Activated CD8-positive, alpha-beta T cell treated with anti-CD3 and anti-CD28 coated beads, Interleukin-2, amount 10 ng/mL, durations not matched to agents 7 days and 5 days (primary cell): ENCODE data around the gene PBXIP1. TPM values are rescaled to one million over a fixed set of nuclear protein-coding genes. Genes with fewer than 3 reads are reported as not detected.

Source experiments
- ATAC-seq: fragments of 150-1000 bp; cut with Tn5 transposase; one replicate; pipeline ENCODE4 v1.10.0; 2021; ENCODE audit warnings: moderate library complexity
- CTCF ChIA-PET: fragments of 350-600 bp; sonication (Branson Sonifier 250); formaldehyde crosslinking; loops from one replicate; lab custom pipeline; 2021; ENCODE audit warnings: antibody characterized with exemption; lab: Charles Lee
- POLR2A ChIA-PET: fragments of 350-600 bp; sonication (Branson Sonifier 250); formaldehyde crosslinking; loops from one replicate; lab custom pipeline; 2021; ENCODE audit warnings: antibody characterized with exemption; lab: Charles Lee
- DNase-seq: peaks from one replicate; pipeline ENCODE4 v3.0.0-alpha.2; 2020
- H3K27ac Mint-ChIP-seq: one replicate; pipeline ENCODE4 v1.8.0; 2021; ENCODE audit warnings: mild to moderate bottlenecking, mixed read lengths
- H3K27me3 Mint-ChIP-seq: one replicate; pipeline ENCODE4 v1.8.0; 2021; ENCODE audit warnings: low read depth, mixed read lengths
- H3K36me3 Mint-ChIP-seq: one replicate; pipeline ENCODE4 v1.8.0; 2021; ENCODE audit warnings: low read depth, mixed read lengths
- H3K4me1 Mint-ChIP-seq: one replicate; pipeline ENCODE4 v1.8.0; 2021; ENCODE audit warnings: low read depth, mixed read lengths
- H3K4me3 Mint-ChIP-seq: one replicate; pipeline ENCODE4 v1.8.0; 2021; ENCODE audit warnings: mild to moderate bottlenecking, mixed read lengths
- H3K9me3 Mint-ChIP-seq: one replicate; pipeline ENCODE4 v1.8.0; 2022; ENCODE audit warnings: mixed read lengths; ENCODE audit not compliant: insufficient read depth
- total RNA-seq, 2 experiments: library from RNA; stranded (reverse); gene quantifications; one replicate each; pipeline ENCODE4 v1.2.3, GENCODE V29; 2021

The PBXIP1 gene
- total RNA-seq, 2 experiments from 2014 or later, result 44.5 to 48.2 TPM

DNA sequence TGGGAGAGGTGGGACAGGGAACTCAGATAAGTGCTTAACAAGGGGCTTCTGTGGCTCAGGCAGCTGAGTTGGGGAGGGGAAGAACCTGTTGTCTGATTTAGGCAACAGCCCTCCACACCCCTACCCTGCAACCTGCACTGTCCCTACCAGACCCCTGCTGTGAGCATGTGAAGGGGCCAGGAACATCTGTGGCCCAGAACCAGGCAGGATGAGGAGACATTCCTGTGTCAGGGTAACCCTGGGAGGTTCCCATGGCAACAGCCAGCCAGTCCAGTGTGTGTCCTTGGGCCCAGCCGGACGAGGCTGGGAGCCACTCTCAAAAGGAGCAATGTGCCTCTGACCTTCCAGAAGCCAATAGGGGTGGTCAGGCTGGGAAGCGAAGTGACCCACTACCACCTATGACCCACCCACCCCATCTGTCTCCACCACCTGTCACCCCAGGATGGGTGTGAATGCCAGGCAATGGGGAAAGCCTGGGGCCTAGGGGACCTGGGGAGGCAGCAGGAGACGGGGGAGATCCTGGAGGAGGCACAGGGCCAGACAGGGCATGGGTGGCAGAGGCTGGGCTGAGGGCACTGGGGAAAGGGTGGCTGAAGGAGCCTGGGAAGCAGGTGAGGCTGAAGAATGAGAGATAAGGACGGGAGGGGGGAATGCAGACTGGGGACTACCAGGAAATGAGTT is 14.4 kb downstream of the PBXIP1 start:
- DNase-seq (no peak), ATAC-seq (no peak)
- Mint-ChIP-seq H3K4me1 (peaks cover 69% of the 10 kb centered on the region), H3K27ac (peak overlapping the region; percentile 91), H3K4me3 (no peak overlapping the region), H3K36me3 (peaks cover 6% of the 10 kb centered on the region), H3K9me3 (no peaks in the 10 kb centered on the region), H3K27me3 (no peaks in the 10 kb centered on the region)
- ChIA-PET POLR2A (interaction anchor here (0.5 to 7.8 kb wide), 3 partner anchors 12 to 721 kb away, joined by 4 to 77 read pairs (median 7); partner anchors contain the start of genes CKS1B and PBXIP1), CTCF (interaction anchor here (0.9 to 1.6 kb wide), 3 partner anchors 76 to 272 kb away, joined by 4 to 6 read pairs (median 4); partner anchors contain the start of gene ADAM15)

DNA sequence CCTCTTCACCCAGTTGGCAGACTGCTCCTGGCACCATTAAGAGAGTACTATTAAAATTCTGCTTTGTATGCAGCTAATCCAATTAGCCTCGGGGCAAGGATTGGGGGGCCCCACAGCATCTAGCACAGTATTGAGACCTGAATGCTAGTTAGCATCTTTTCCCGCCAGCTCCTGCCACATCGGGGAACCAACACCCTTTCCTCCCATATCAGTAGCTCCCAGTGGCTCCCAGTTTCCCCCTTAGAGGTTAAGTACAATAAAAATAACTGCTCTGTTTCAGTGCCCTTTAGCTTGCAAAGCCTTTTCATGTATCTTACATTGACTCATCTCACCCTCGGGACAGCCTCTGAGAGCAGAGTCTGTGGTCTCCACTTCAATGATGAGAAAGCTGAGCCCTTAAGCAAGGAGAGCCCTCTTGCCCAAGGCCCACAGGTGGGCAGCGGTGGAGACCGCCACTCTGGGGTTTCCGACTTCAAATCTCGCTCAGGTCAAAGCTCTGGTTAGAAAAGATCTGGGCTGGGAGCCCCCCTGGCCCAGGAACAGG is 15.2 kb downstream of the PBXIP1 start:
- no peaks in the 10 kb centered on the region for H3K27me3 Mint-ChIP-seq
- CTCF ChIA-PET, result interaction anchor here (0.9 to 1.6 kb wide), 4 partner anchors 77 to 271 kb away, joined by 3 to 6 read pairs (median 4); partner anchors contain the start of gene ADAM15
- peak overlapping the region; percentile 91 for H3K27ac Mint-ChIP-seq
- peaks cover 3% of the 10 kb centered on the region for H3K36me3 Mint-ChIP-seq
- H3K9me3 Mint-ChIP-seq, result no peaks in the 10 kb centered on the region
- no peak for DNase-seq
- H3K4me3 Mint-ChIP-seq, result no peak overlapping the region
- POLR2A ChIA-PET, result interaction anchor here (0.5 to 7.8 kb wide), 4 partner anchors 7 to 720 kb away, joined by 4 to 77 read pairs (median 6); partner anchors contain the start of genes CKS1B and PBXIP1
- peaks cover 69% of the 10 kb centered on the region for H3K4me1 Mint-ChIP-seq
- ATAC-seq, result no peak

DNA sequence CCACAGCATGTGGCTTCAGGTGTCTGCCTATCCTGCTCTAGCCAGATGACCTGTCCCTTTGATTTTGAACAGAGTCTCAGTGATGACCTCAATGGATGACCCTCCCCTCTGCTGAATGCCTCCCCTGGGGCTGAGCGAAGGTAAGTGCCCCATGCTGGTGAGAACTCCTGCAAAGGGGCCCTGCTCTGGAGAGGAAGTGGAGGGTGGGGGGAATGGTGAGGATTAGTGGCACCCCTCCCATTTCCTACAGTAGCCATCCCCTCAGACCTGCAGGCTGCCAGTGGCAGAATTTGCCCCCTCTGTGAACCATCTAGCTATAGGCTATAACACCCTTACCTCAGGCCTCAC is 15.7 kb downstream of the PBXIP1 start:
- H3K36me3 Mint-ChIP-seq, result peaks cover 3% of the 10 kb centered on the region
- H3K27ac Mint-ChIP-seq, result peak overlapping the region; percentile 91
- ATAC-seq, result no peak
- CTCF ChIA-PET, result interaction anchor here (0.9 to 1.6 kb wide), 4 partner anchors 78 to 271 kb away, joined by 3 to 6 read pairs (median 4); partner anchors contain the start of gene ADAM15
- H3K4me1 Mint-ChIP-seq, result peaks cover 74% of the 10 kb centered on the region
- H3K27me3 Mint-ChIP-seq, result no peaks in the 10 kb centered on the region
- no peak for DNase-seq
- POLR2A ChIA-PET, result interaction anchor here (0.5 to 7.8 kb wide), 4 partner anchors 8 to 41 kb away, joined by 3 to 77 read pairs (median 6); partner anchors contain the start of genes CKS1B and PBXIP1
- no peak overlapping the region for H3K4me3 Mint-ChIP-seq
- no peaks in the 10 kb centered on the region for H3K9me3 Mint-ChIP-seq

DNA sequence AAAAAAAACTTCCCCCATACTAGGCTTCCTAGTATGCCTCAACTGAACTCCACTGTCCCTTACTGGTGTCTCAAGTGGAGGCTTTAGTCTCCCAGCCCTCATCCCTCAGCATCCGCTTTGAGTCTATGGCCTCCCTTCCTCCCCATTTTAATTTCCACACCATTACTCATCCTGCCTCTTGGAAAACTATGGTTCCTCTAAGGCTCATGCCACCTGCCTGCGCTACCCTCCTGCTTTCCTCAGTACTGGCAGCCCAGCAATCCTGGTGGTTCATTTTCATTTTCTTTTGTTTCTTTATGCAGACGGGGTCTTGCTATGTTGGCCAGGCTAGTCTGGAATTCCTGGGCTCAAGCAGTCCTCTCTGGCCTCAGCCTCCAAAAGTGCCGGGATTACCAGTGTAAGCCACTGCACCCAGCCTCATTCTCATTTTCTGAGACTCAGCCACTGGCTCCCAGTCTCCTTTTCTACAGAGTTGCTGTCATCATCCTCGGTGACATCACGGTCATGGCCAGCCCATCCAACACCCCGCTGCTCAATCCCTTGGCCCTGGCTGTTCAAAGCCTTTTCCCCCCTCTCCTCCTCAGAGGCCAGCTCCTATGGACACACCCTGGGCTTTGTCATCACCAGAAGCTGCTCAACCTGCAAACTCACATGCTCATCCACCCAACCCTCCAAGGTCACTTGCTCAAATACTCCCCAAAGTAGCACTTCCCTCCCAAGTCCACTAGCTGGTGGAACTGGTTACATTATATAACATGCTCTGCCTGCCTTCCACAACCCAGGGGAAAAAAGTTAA is 17.1 kb downstream of the PBXIP1 start:
- DNase-seq (no peak), ATAC-seq (no peak)
- Mint-ChIP-seq H3K27ac (peak overlapping the region; percentile 83), H3K9me3 (no peaks in the 10 kb centered on the region), H3K36me3 (peaks cover 6% of the 10 kb centered on the region), H3K4me1 (peaks cover 76% of the 10 kb centered on the region), H3K27me3 (no peaks in the 10 kb centered on the region), H3K4me3 (peak overlapping the region; percentile 95)
- ChIA-PET CTCF (interaction anchor here (0.8 to 3.7 kb wide), 5 partner anchors 70 to 379 kb away, joined by 3 to 24 read pairs (median 3); no protein-coding TSS in a partner anchor), POLR2A (interaction anchor here (0.6 to 7.8 kb wide), 2 partner anchors 15 to 48 kb away, joined by 3 to 77 read pairs; partner anchors contain the start of gene PBXIP1)

DNA sequence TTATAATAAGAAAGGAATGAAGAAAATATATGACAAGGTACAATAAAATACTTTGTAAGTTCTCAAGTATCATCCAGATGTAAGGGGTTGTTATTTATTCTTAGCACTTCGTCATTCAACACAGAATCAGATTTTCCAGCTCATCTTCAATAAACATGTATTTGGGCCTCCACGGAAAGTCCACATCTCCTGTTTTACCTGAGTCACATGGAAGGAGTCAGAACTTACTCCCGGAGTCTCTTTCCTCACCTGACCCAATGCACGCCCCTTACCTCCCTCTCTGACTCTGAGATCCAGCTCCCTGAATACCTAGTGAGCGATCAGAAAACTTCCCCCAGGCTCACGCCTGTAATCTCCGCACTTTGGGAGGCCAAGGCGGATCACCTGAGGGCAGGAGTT is 17.9 kb downstream of the PBXIP1 start:
- Mint-ChIP-seq H3K4me3 (peak overlapping the region; percentile 95), H3K27ac (peak overlapping the region; percentile 96), H3K27me3 (no peaks in the 10 kb centered on the region), H3K36me3 (peaks cover 6% of the 10 kb centered on the region), H3K4me1 (peaks cover 70% of the 10 kb centered on the region), H3K9me3 (no peaks in the 10 kb centered on the region)
- no peak for ATAC-seq
- CTCF ChIA-PET, result interaction anchor here (0.8 to 3.7 kb wide), 5 partner anchors 69 to 378 kb away, joined by 3 to 24 read pairs (median 3); no protein-coding TSS in a partner anchor
- POLR2A ChIA-PET, result interaction anchor here (0.7 to 7.8 kb wide), 3 partner anchors 10 to 123 kb away, joined by 3 to 77 read pairs (median 3); partner anchors contain the start of gene PBXIP1
- no peak for DNase-seq

DNA sequence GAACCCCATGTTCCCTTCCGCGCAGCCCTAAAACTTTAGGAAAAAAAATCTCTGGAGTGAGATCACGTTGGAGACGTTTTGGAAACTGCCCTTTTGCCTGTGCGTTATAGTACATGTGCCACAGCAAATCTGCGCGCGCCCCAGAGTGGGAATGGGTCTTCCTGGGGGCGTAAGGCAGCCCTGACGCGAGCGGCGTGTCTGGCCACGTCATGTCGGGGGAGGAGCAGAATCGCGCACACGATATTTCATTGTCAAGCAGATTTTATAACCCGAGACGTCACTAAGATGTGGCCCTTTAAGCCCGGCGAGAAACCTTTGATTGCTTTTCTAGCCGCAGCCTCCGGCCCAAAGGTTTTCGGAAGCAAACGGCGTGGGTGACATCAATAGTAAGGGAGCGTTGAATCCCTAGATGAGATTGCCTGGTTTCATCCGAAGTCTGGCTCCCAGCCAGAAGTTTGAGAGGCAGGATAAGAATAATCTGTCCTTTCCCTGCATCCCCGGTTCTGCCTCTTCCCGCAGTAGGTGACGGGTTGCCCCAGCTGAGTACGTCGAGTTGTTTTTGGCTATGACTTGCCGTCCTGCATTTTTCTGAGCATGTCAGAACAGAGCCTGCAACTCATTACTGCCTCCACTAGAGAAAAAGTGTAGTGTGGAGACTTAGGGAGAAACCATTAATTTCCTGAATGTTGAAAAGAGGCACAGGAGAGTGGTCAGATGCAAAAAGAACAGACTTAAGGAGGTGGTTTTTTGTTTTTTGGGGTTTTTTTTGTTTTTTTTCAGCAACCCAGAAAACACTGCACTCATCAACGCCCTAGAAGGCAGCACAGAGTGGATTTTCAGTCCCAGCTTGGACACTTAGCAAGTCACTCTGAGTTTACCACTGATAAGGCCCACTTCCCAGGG is 18.6 kb downstream of the PBXIP1 start:
- H3K36me3 Mint-ChIP-seq, result peaks cover 6% of the 10 kb centered on the region
- peak; percentile 93 for DNase-seq
- peak; percentile 74 for ATAC-seq
- peak overlapping the region; percentile 96 for H3K27ac Mint-ChIP-seq
- peaks cover 64% of the 10 kb centered on the region for H3K4me1 Mint-ChIP-seq
- no peaks in the 10 kb centered on the region for H3K9me3 Mint-ChIP-seq
- ChIA-PET CTCF (interaction anchor here (0.8 to 3.7 kb wide), 16 partner anchors 12 to 602 kb away, joined by 3 to 24 read pairs (median 4); partner anchors contain the start of genes ADAM15 and CHRNB2), POLR2A (interaction anchor here (0.7 to 7.8 kb wide), 14 partner anchors 8 to 382 kb away, joined by 3 to 77 read pairs (median 4); partner anchors contain the start of genes CKS1B and PBXIP1)
- no peaks in the 10 kb centered on the region for H3K27me3 Mint-ChIP-seq
- peak overlapping the region; percentile 95 for H3K4me3 Mint-ChIP-seq

DNA sequence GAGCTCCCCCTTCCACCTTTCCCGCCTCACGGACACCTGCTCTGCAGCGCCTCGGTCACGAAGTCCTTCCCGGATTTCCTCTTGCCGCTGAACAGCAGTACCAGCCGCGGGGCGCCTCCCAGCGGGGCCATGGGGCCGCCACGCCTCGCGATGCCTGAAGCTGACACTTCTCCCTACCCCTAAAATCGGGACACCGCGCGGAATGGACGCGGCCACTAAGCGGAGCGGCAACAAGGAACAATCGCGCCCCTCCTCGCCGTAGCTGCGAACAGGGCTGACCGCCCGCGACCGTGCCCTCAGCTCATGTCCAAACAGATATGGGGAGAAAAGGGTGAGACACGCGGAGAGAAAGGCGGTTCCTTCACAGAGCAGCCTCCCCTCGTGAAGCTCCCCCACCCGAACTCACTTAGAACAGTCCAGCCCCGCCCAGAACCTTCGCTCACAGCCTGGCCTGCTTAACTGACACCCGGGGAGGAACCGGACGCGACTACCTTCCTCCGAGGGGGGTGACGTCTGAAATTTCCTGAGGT is 19.3 kb downstream of the PBXIP1 start, which contains the start of gene PMVK:
PMVK (minus strand) TSS at position 165 of the 530 bp plus-strand sequence; CDS start at position 131, 34 bp downstream.
- ChIA-PET POLR2A (interaction anchor here (0.5 to 7.8 kb wide), 21 partner anchors 9 to 381 kb away, joined by 3 to 77 read pairs (median 4); partner anchors contain the start of genes CKS1B, LENEP, PBXIP1 and PYGO2), CTCF (interaction anchor here (0.5 to 3.7 kb wide), 19 partner anchors 11 to 959 kb away, joined by 3 to 24 read pairs (median 5); partner anchors contain the start of genes ADAM15, CHRNB2 and LENEP)
- Mint-ChIP-seq H3K27me3 (no peaks in the 10 kb centered on the region), H3K36me3 (peaks cover 6% of the 10 kb centered on the region), H3K4me1 (peaks cover 56% of the 10 kb centered on the region), H3K27ac (peak within 1 kb of the TSS; percentile 96), H3K9me3 (no peaks in the 10 kb centered on the region), H3K4me3 (peak within 1 kb of the TSS; percentile 95)
- ATAC-seq, result peak; percentile 86
- peak; percentile 98 for DNase-seq

DNA sequence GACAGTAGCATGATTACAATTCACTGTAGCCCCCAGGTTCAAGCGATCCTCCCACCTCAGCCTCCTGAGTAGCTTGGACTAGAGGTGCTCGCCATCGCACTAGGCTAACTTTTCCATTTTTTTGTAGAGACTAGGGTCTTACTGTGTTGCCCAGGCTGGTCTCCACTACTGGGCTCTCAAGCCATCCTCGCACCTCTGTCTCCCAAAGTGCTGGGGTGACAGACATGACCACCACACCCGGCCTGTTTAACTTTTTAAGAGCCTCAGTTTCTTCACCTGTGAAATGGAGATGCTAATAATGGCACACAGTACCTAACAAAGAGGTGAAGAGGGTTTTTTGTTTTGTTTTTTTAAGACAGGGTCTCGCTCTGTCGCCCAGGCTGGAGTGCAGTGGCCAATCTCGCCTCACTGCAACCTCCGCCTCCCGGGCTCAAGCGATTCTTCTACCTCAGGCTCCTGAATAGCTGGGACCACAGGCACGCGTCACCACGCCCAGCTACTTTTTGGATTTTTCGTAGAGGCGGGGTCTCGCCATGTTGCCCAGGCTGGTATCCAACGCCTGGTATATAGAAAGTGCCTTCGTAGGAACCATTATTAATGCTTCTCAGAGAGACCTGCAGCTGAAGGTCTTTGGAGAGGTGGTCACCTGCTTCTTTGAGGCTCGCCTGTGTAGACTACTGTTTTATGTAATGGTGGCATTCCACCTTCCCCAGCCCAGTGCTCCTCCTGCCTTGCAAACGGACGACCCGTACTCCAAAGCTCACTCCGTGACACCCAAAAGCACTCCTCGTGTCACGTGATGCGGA is 19.9 kb downstream of the PBXIP1 start:
- no peak for ATAC-seq

DNA sequence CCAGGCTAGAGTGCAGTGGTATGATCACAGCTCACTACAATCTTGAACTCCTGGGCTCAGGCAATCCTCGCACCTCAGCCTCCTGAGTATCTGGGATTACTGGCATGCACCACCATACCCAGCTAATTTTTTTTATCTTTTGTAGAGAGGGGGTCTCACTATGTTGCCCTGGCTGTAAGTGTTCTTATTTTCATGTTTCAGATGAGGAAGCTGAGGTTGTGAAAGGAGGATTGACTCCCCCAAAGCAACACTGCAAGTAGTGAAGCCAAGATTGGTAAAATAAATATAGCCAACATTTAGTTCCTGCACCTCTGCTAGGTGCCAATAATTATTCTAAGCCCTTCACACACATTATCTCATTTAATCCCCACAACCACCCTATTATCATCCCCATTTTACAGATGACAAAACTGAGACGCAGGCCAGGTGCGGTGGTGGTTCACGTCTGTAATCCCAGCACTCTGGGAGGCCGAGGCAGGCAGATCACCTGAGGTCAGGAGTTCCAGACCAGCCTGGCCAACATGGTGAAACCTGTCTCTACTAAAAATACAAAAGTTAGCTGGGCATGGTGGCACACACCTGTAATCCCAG is 21.4 kb downstream of the PBXIP1 start:
- ChIA-PET CTCF (interaction anchor here (1.7 kb wide), 1 partner anchor 375 kb away, joined by 5 read pairs; no protein-coding TSS in a partner anchor), POLR2A (interaction anchor here (7.8 kb wide), 1 partner anchor 19 kb away, joined by 77 read pairs; the partner anchor contains the start of gene PBXIP1)
- Mint-ChIP-seq H3K27me3 (no peaks in the 10 kb centered on the region), H3K27ac (no peak overlapping the region), H3K4me1 (peaks cover 38% of the 10 kb centered on the region), H3K36me3 (peaks cover 15% of the 10 kb centered on the region), H3K9me3 (no peaks in the 10 kb centered on the region), H3K4me3 (no peak overlapping the region)
- DNase-seq (no peak), ATAC-seq (no peak)

More for the DNA sequence above, 19.9 kb downstream of the PBXIP1 start:
- Mint-ChIP-seq H3K27ac (peak overlapping the region; percentile 96), H3K4me3 (peak overlapping the region; percentile 95), H3K36me3 (peaks cover 8% of the 10 kb centered on the region), H3K4me1 (peaks cover 50% of the 10 kb centered on the region), H3K9me3 (no peaks in the 10 kb centered on the region), H3K27me3 (no peaks in the 10 kb centered on the region)
- POLR2A ChIA-PET, result interaction anchor here (0.5 to 7.8 kb wide), 21 partner anchors 9 to 380 kb away, joined by 3 to 77 read pairs (median 4); partner anchors contain the start of genes CKS1B, LENEP, PBXIP1 and PYGO2
- CTCF ChIA-PET, result interaction anchor here (0.5 to 3.7 kb wide), 19 partner anchors 10 to 959 kb away, joined by 3 to 24 read pairs (median 5); partner anchors contain the start of genes ADAM15, CHRNB2 and LENEP
- DNase-seq, result no peak
